Mucosa of stomach (tissue), 1 donor: ENCODE measurements around the gene ADCY1.

ENCODE experiments used
- H3K27me3 ChIP-seq: one replicate; pipeline ENCODE4 v1.7.0; 2013; ENCODE audit warnings: mild to moderate bottlenecking, low read length; ENCODE audit not compliant: control insufficient read depth, insufficient read depth
- H3K36me3 ChIP-seq: one replicate; pipeline ENCODE4 v1.7.0; 2013; ENCODE audit warnings: low read length; ENCODE audit not compliant: control insufficient read depth, insufficient read depth
- H3K4me1 ChIP-seq: one replicate; pipeline ENCODE4 v1.7.0; 2013; ENCODE audit warnings: mild to moderate bottlenecking, low read length; ENCODE audit not compliant: control insufficient read depth, insufficient read depth
- H3K4me3 ChIP-seq: one replicate; pipeline ENCODE4 v1.7.0; 2013; ENCODE audit warnings: low read length
- H3K9ac ChIP-seq: one replicate; pipeline ENCODE4 v1.7.0; 2013; ENCODE audit warnings: mild to moderate bottlenecking, low read length, moderate library complexity
- H3K9me3 ChIP-seq: one replicate; pipeline ENCODE4 v1.7.0; 2013; ENCODE audit warnings: mild to moderate bottlenecking, low read length, moderate library complexity; ENCODE audit not compliant: control insufficient read depth
- donor health status: Pancreatic carcinoma.

The ADCY1 gene

DNA sequence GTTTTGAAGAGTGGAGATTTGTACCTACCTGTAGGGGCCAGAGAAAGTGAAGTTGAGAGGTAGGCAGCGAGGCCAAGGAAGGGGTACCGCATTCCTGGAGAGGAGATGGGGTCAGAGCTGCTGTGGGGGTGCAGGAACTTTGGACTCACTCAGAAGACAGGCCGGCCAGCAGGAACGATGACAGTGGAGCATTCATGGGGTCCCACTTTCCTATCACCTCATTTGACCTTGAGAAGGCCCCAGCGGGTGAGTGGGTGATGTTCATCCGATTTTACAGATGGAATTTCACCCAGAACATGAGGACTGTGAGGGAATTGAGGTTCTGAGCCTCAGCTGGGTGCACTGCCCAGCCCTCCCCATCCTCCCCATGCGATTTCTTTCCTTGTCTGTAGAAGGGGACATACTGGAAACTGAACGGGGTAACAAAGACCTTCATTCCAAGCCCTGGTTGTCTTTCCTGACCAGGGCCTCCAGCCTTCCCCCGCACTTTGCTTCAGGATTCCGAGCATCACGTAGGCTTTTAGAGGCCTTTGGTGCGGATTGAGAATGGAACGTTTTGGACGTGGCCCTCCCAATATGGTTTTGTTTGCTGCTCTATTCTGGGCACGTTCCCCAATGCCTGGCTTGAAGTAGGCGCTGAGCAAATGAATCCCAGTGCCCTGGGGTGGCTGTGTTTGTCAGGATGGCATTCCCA, 87.3 kb downstream of the ADCY1 start:
- H3K4me3 ChIP-seq = no peak overlapping the region

GRCh38 chr7:45662018-45662417, 87.8 kb downstream of the ADCY1 start:
- no peaks in the 10 kb centered on the region for H3K36me3 ChIP-seq
- no peak overlapping the region for H3K9ac ChIP-seq
- H3K27me3 ChIP-seq = no peaks in the 10 kb centered on the region
- no peak overlapping the region for H3K4me3 ChIP-seq
- peaks cover 3% of the 10 kb centered on the region for H3K4me1 ChIP-seq
- H3K9me3 ChIP-seq = no peaks in the 10 kb centered on the region

More for the DNA sequence above, 87.3 kb downstream of the ADCY1 start:
- Histone ChIP-seq H3K9ac (no peak overlapping the region), H3K4me1 (peaks cover 3% of the 10 kb centered on the region), H3K27me3 (no peaks in the 10 kb centered on the region), H3K36me3 (no peaks in the 10 kb centered on the region), H3K9me3 (no peaks in the 10 kb centered on the region)

- Histone ChIP-seq H3K36me3 (no peaks in the 10 kb centered on the region), H3K9ac (no peak overlapping the region), H3K4me1 (peaks cover 3% of the 10 kb centered on the region), H3K9me3 (no peaks in the 10 kb centered on the region), H3K27me3 (no peaks in the 10 kb centered on the region), H3K4me3 (no peak overlapping the region)
Observed at GRCh38 chr7:45662540-45663166, 88.5 kb downstream of the ADCY1 start.

DNA sequence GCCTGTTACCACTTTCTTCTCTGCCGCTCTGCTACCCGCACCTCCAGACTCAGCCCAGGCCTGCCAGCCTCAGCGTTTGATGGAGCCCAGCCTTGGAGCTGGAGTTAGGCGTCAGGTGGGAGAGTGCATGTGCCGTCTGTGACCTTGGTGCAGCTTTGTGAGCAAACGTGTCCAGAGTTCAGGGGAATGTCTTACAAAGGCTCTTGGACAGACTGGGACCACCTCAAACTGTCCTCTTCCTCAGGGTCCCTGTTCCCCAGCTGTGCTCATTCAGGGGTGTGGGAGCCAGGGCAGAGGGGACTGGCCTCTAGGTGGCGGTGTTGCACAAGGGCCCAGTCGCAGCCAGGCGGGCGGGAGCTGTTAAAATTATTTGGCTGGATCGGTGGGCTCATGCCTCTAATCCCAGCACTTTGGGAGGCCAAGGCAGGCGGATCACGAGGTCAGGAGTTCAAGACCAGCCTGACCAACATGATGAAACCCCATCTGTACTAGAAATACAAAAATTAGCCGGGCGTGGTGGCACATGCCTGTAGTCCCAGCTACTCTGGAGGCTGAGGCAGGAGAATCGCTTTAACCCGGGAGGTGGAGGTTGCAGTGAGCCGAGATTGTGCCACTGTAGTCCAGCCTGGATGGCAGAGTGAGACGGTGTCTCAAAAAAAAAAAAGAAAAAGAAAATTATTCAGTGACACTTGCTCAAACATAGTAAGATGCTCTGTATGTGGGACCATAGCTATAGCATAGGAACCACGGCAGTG, 89.2 kb downstream of the ADCY1 start:
- no peaks in the 10 kb centered on the region for H3K9me3 ChIP-seq
- no peaks in the 10 kb centered on the region for H3K27me3 ChIP-seq
- no peaks in the 10 kb centered on the region for H3K36me3 ChIP-seq
- no peak overlapping the region for H3K9ac ChIP-seq
- H3K4me1 ChIP-seq = peaks cover 3% of the 10 kb centered on the region
- H3K4me3 ChIP-seq = no peak overlapping the region

- Histone ChIP-seq H3K9me3 (no peaks in the 10 kb centered on the region), H3K9ac (no peak overlapping the region), H3K4me3 (no peak overlapping the region), H3K27me3 (no peaks in the 10 kb centered on the region), H3K4me1 (peaks cover 3% of the 10 kb centered on the region), H3K36me3 (no peaks in the 10 kb centered on the region)
Observed at GRCh38 chr7:45663965-45664633, 89.9 kb downstream of the ADCY1 start.

- H3K4me3 ChIP-seq = no peak overlapping the region
- no peaks in the 10 kb centered on the region for H3K36me3 ChIP-seq
- H3K4me1 ChIP-seq = peaks cover 3% of the 10 kb centered on the region
- H3K9ac ChIP-seq = no peak overlapping the region
- no peaks in the 10 kb centered on the region for H3K9me3 ChIP-seq
- no peaks in the 10 kb centered on the region for H3K27me3 ChIP-seq
Observed at GRCh38 chr7:45665172-45665571, 91.0 kb downstream of the ADCY1 start.

GRCh38 chr7:45670227-45670626, 96.1 kb downstream of the ADCY1 start:
- no peaks in the 10 kb centered on the region for H3K27me3 ChIP-seq
- H3K9ac ChIP-seq = no peak overlapping the region
- no peak overlapping the region for H3K4me3 ChIP-seq
- H3K9me3 ChIP-seq = no peaks in the 10 kb centered on the region
- peaks cover 3% of the 10 kb centered on the region for H3K4me1 ChIP-seq
- H3K36me3 ChIP-seq = no peaks in the 10 kb centered on the region

GRCh38 chr7:45670717-45671116, 96.5 kb downstream of the ADCY1 start:
- Histone ChIP-seq H3K9me3 (no peaks in the 10 kb centered on the region), H3K27me3 (no peaks in the 10 kb centered on the region), H3K4me3 (no peak overlapping the region), H3K4me1 (no peaks in the 10 kb centered on the region), H3K9ac (no peak overlapping the region), H3K36me3 (no peaks in the 10 kb centered on the region)

DNA sequence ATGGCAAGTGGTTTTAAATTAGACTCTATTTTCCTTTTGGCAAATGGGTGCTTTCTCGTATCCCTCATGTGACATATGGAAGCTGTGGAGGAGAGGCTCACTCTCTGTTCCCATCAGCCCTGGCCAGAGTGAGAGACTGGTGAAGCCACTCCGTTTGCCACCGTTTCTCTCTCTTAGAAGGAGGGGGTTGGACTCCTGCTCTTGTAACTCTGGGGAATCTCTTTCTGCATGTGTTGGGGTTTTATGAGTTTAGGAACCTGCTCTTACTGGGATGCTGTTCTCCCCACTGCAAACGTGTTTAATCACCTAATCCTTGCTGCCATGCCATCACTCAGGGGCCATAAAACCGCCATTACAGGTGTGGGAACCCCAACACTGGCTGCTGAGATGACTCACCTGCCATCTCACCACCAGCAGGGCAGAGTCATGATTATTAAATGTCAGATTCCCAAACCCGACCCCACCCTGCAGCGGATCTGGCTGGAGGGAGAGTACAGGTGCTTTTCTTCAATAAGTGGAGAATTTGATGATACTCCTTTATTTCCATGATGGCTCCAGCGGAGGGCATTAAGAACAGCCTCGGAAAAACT, 103.2 kb downstream of the ADCY1 start:
- no peaks in the 10 kb centered on the region for H3K9me3 ChIP-seq
- H3K36me3 ChIP-seq = no peaks in the 10 kb centered on the region
- H3K4me1 ChIP-seq = no peaks in the 10 kb centered on the region
- no peaks in the 10 kb centered on the region for H3K27me3 ChIP-seq
- H3K4me3 ChIP-seq = no peak overlapping the region
- H3K9ac ChIP-seq = no peak overlapping the region

- no peaks in the 10 kb centered on the region for H3K4me1 ChIP-seq
- no peaks in the 10 kb centered on the region for H3K9me3 ChIP-seq
- no peaks in the 10 kb centered on the region for H3K36me3 ChIP-seq
- no peak overlapping the region for H3K9ac ChIP-seq
- no peaks in the 10 kb centered on the region for H3K27me3 ChIP-seq
- no peak overlapping the region for H3K4me3 ChIP-seq
Observed at GRCh38 chr7:45679516-45679915, 105.3 kb downstream of the ADCY1 start.

DNA sequence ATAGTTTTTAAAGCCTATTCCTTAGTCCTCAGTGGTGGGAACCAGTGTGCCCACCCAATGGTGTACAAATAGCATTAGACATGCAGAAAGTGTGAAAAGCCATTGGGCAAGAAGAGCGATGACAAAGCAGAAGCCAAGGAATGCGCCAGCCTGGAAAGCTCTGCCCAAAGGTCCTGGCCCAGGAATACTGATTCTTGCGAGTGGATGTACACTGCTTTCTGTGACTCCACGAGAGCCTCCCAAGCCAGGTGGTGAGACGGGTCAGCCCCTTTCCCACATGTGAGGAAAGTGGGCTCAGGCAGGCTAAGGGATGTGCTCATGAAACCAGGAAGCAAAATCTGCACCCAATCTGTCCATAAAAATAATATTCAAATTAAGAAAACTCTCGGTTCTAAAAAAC, 106.6 kb downstream of the ADCY1 start:
- Histone ChIP-seq H3K9me3 (no peaks in the 10 kb centered on the region), H3K27me3 (no peaks in the 10 kb centered on the region), H3K4me3 (no peak overlapping the region), H3K9ac (no peak overlapping the region), H3K36me3 (no peaks in the 10 kb centered on the region), H3K4me1 (no peaks in the 10 kb centered on the region)
